ENCODE measurements around the gene PTPRN. TPM values are rescaled to one million over a fixed set of nuclear protein-coding genes. Genes with fewer than 3 reads are reported as not detected.

Gene PTPRN
- total and polyA plus RNA-seq, 3 donors from 2014 or later: 1.7 to 6.0 (median 3.5) TPM

DNA sequence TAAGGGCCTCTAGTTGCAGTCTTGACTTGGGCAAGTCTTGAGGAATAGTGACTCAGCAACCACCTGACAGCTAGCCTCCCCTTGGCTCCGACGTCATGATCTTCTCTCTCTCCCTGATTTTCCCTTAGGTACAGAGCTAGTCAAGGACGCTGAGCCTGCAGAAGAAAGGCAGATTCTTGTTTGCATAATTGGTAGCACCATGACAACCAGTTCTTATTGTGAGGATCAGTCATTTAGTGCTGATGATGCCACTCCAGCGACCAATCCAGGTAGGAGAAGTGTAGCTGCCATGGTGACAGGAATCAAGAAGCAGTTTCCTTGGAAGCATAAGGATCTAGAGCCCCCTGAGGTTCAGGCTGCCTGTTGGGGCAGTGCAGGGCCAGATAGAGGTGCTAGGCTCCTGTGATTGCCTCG, 26.2 kb upstream of the PTPRN start:
- intact Hi-C loops (cut with DNase I; ENCODE audit: low total_unique reads): no loop called here
- DNase-seq: no peak
- no peaks in the 10 kb centered on the region for H3K27me3 ChIP-seq
- no peak overlapping the region for H3K4me3 ChIP-seq
- TF ChIP-seq, protein P1, sequence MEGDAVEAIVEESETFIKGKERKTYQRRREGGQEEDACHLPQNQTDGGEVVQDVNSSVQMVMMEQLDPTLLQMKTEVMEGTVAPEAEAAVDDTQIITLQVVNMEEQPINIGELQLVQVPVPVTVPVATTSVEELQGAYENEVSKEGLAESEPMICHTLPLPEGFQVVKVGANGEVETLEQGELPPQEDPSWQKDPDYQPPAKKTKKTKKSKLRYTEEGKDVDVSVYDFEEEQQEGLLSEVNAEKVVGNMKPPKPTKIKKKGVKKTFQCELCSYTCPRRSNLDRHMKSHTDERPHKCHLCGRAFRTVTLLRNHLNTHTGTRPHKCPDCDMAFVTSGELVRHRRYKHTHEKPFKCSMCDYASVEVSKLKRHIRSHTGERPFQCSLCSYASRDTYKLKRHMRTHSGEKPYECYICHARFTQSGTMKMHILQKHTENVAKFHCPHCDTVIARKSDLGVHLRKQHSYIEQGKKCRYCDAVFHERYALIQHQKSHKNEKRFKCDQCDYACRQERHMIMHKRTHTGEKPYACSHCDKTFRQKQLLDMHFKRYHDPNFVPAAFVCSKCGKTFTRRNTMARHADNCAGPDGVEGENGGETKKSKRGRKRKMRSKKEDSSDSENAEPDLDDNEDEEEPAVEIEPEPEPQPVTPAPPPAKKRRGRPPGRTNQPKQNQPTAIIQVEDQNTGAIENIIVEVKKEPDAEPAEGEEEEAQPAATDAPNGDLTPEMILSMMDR (IDR thresholded peaks at IDR 0.05): no peak
- no peak for TF ChIP-seq POLR2A (IDR thresholded peaks at IDR 0.05)
- H3K36me3 ChIP-seq (ENCODE audit: low read depth, missing control alignments): no peaks in the 10 kb centered on the region
- no peaks in the 10 kb centered on the region for H3K9me3 ChIP-seq
- no peaks in the 10 kb centered on the region for H3K4me1 ChIP-seq
- 59 to 61% methylated on average over 5 of the region's 5 CpGs for WGBS, 2 donors
- no peak overlapping the region for H3K27ac ChIP-seq

DNA sequence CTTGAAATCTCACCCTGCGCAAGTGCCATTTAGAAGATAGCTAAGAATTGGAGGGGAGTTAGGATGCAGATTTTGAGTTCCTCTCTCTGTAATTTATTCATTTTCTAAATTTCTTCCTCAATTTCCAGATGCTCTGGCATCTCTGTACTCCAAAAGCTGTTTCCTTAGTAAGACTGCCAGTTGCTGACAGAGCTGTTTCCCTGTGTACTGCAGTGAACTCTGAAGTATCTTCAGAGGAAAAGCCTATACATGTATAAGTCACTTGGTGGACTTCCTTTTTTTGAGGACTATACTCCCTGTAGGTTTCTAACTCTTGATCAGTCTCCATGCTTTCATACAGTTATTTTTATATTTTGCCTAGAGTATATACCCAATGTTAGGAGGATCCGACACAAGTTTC, 24.9 kb upstream of the PTPRN start:
- no peak for TF ChIP-seq POLR2A (IDR thresholded peaks at IDR 0.05)
- TF ChIP-seq, protein P1 (IDR thresholded peaks at IDR 0.05): no peak
- no peak for DNase-seq
- H3K4me1 ChIP-seq: no peaks in the 10 kb centered on the region
- 76 to 96% methylated on average over 2 of the region's 2 CpGs for WGBS, 2 donors
- no peak overlapping the region for H3K4me3 ChIP-seq
- H3K27ac ChIP-seq: no peak overlapping the region
- intact Hi-C loops (cut with DNase I; ENCODE audit: low total_unique reads): no loop called here
- H3K27me3 ChIP-seq: no peaks in the 10 kb centered on the region
- no peaks in the 10 kb centered on the region for H3K9me3 ChIP-seq
- H3K36me3 ChIP-seq (ENCODE audit: low read depth, missing control alignments): no peaks in the 10 kb centered on the region

DNA sequence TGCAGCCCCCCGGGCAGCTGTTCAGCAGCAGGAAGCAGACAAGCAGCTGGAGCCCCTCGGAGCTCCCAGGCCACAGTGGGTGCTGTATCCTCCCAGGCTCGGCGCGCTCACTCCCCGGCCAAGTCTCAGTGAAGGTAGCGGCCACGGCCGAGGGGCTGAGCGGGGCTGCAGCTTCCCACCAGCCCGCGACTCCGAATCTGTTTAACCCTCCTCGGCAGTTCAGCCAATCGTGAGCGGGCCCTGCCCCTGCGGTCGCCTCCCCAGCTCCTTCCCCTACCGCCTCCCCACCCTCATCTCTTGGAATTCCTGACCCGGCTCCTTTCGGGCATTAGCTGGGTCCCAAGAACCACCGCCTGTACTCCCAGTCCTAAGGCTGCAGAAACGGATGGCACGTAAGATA, 23.3 kb upstream of the PTPRN start, which contains the start of gene RESP18:
Gene RESP18, minus strand, starts transcription at position 203 of the 400 bp plus-strand sequence.
- no peak within 1 kb of the TSS for H3K4me3 ChIP-seq
- 1 to 3% methylated on average over 9 to 24 of the region's 24 CpGs for WGBS, 2 donors
- H3K27ac ChIP-seq: no peak within 1 kb of the TSS

DNA sequence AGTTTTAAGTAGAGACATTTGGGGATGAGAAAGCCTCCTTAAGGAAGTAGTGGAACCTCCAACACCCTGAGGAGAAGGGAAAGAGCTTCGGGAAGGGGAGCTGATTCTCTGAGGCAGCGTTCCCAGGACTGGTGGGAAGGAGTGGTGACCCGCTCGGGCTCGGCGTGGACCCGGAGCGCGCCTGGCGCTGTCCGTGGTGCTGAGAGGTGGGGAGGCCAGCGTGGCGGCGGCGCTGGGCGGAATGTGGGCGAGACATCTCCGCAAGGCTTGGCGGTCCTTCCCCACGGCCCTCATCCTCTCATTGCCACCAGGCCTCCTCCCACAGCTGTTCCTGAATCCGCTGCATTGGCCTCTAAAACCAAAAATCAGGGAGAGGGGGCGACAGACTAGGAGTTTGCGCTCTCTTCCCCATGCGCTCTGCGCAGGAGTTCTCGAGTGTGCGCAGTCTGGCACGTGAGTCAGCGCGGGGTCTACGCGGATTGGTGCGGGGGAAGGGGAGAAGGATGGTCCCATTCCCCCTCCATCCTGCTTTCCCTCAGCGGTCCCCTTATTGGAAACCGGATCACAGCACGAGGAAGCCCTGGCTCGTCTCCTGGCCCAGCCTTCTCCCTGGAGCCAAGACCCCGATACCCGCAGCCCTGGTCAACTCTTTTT, 22.5 kb upstream of the PTPRN start:
- Histone ChIP-seq H3K27ac (no peak overlapping the region), H3K4me3 (no peak overlapping the region), H3K27me3 (no peaks in the 10 kb centered on the region), H3K4me1 (no peaks in the 10 kb centered on the region), H3K36me3 (ENCODE audit: low read depth, missing control alignments) (no peaks in the 10 kb centered on the region), H3K9me3 (no peaks in the 10 kb centered on the region)
- TF ChIP-seq, protein P1 (IDR thresholded peaks at IDR 0.05): no peak
- no peak for TF ChIP-seq POLR2A (IDR thresholded peaks at IDR 0.05)
- intact Hi-C loops (cut with DNase I; ENCODE audit: low total_unique reads): no loop called here
- DNase-seq: peak; percentile 65
- 8% methylated on average over 32 to 39 of the region's 39 CpGs for WGBS, 2 donors

More for the DNA sequence above, 23.3 kb upstream of the PTPRN start, which contains the start of gene RESP18:
- DNase-seq: no peak
- no peaks in the 10 kb centered on the region for H3K4me1 ChIP-seq
- no peaks in the 10 kb centered on the region for H3K9me3 ChIP-seq
- TF ChIP-seq POLR2A (IDR thresholded peaks at IDR 0.05): no peak
- TF ChIP-seq, protein P1 (IDR thresholded peaks at IDR 0.05): no peak
- no peaks in the 10 kb centered on the region for H3K27me3 ChIP-seq
- H3K36me3 ChIP-seq (ENCODE audit: low read depth, missing control alignments): no peaks in the 10 kb centered on the region
- intact Hi-C loops (cut with DNase I; ENCODE audit: low total_unique reads): no loop called here

DNA sequence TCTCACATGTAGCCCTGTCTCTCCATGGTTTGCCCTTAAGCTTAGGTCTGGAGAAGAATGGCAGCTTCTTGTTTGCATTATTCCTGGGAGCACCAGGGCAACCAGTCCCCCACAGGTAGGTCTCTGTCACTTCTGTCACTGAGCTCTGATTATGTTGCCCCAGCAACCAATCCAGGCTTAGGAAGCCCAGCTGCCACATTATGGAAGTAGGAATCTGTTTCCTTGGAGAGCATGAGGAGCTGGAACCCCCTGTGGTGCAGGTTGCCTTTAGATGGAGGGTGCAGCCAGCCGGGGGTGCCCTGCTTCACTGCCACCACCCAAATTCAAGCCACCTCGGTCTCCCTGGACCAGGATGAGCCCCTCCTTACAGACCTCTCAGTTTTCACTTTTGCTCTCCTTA, 18.5 kb upstream of the PTPRN start:
- H3K27ac ChIP-seq: no peak overlapping the region
- no peaks in the 10 kb centered on the region for H3K27me3 ChIP-seq
- intact Hi-C loops (cut with DNase I; ENCODE audit: low total_unique reads): no loop called here
- no peaks in the 10 kb centered on the region for H3K9me3 ChIP-seq
- no peak for TF ChIP-seq POLR2A (IDR thresholded peaks at IDR 0.05)
- TF ChIP-seq, protein P1 (IDR thresholded peaks at IDR 0.05): no peak
- no peak for DNase-seq
- H3K36me3 ChIP-seq (ENCODE audit: low read depth, missing control alignments): no peaks in the 10 kb centered on the region
- WGBS, 2 donors: 60 to 65% methylated on average over 2 of the region's 2 CpGs
- no peak overlapping the region for H3K4me3 ChIP-seq
- H3K4me1 ChIP-seq: no peaks in the 10 kb centered on the region
